PC-3 (cell line): ENCODE data around the gene FAM76A. TPM values are rescaled to one million over a fixed set of nuclear protein-coding genes. Genes with fewer than 3 reads are reported as not detected.

Experiments
- ATAC-seq: fragments of 200-7000 bp; cut with Tn5 transposase; 2 replicates; pipeline ENCODE4 v1.9.1; 2020; ENCODE audit warnings: mild to moderate bottlenecking, moderate library complexity
- BruUV-seq: library from RNA; stranded (reverse); fragments of 400-500 nt; replicated peaks from 2 replicates; lab custom pipeline; 2021; lab: Mats Ljungman, UMichigan
- CTCF ChIA-PET: fragments of 300-600 bp; sonication (Branson Sonifier 250); formaldehyde crosslinking; loops from one replicate; lab custom pipeline; 2022; ENCODE audit warnings: antibody characterized with exemption; lab: Charles Lee
- POLR2A ChIA-PET: fragments of 300-600 bp; sonication (Branson Sonifier 250); formaldehyde crosslinking; loops from one replicate; lab custom pipeline; 2022; ENCODE audit warnings: antibody characterized with exemption; ENCODE audit not compliant: unreplicated experiment; lab: Charles Lee
- DNase-seq: peaks from one replicate; pipeline ENCODE4 v3.0.0-alpha.2; 2015
- H2AFZ ChIP-seq: fragments of 300-600 bp; sonication (generic); 2 replicates; pipeline ENCODE4 v1.6.0; 2016; ENCODE audit warnings: antibody characterized with exemption, low read length
- H3F3A ChIP-seq: fragments of 300-600 bp; sonication (generic); one replicate; pipeline ENCODE4 v1.6.0; 2017; ENCODE audit warnings: antibody characterized with exemption, low read length, control low read depth, mild to moderate bottlenecking; ENCODE audit not compliant: unreplicated experiment
- H3K27ac ChIP-seq: fragments of 300-600 bp; sonication (generic); 2 replicates; pipeline ENCODE4 v1.5.1; 2016; ENCODE audit warnings: mild to moderate bottlenecking, low read length
- H3K27me3 ChIP-seq: fragments of 300-600 bp; sonication (generic); 2 replicates; pipeline ENCODE4 v1.6.1; 2016; ENCODE audit warnings: low read length, mixed read lengths
- H3K36me3 ChIP-seq: fragments of 300-600 bp; sonication (generic); 2 replicates; pipeline ENCODE4 v1.6.1; 2016; ENCODE audit warnings: low read depth, mixed run types, low read length, mixed read lengths
- H3K4me1 ChIP-seq: fragments of 300-600 bp; sonication (generic); 2 replicates; pipeline ENCODE4 v1.5.1; 2016; ENCODE audit warnings: low read length; ENCODE audit not compliant: insufficient read depth
- H3K4me2 ChIP-seq: fragments of 300-600 bp; sonication (generic); 2 replicates; pipeline ENCODE4 v1.6.0; 2016; ENCODE audit warnings: low read length
- H3K4me3 ChIP-seq: fragments of 300-600 bp; sonication (generic); 2 replicates; pipeline ENCODE4 v1.5.1; 2016; ENCODE audit warnings: mild to moderate bottlenecking, low read length, mixed read lengths
- H3K79me2 ChIP-seq: fragments of 300-600 bp; sonication (generic); 2 replicates; pipeline ENCODE4 v1.6.1; 2017; ENCODE audit warnings: low read length, mixed read lengths
- H3K9ac ChIP-seq: fragments of 300-600 bp; sonication (generic); 2 replicates; pipeline ENCODE4 v1.6.0; 2016; ENCODE audit warnings: mild to moderate bottlenecking, low read length
- H3K9me2 ChIP-seq: fragments of 300-600 bp; sonication (generic); replicated peaks from 2 replicates; pipeline ENCODE4 v1.6.1; 2016; ENCODE audit warnings: mixed run types, low read length, mixed read lengths
- H3K9me3 ChIP-seq: fragments of 300-600 bp; sonication (generic); 2 replicates; pipeline ENCODE4 v1.6.1; 2016; ENCODE audit warnings: low read length, mixed read lengths
- H4K20me1 ChIP-seq: fragments of 300-600 bp; sonication (generic); 2 replicates; pipeline ENCODE4 v1.6.1; 2016; ENCODE audit warnings: low read length, mixed read lengths
- EZH2 ChIP-seq: fragments of 300-600 bp; sonication (generic); IDR thresholded peaks from one replicate; pipeline ENCODE4 v1.6.1; 2017; ENCODE audit warnings: antibody characterized with exemption, mild to moderate bottlenecking, low read length; ENCODE audit not compliant: unreplicated experiment
- EZH2phosphoT487 ChIP-seq: fragments of 300-600 bp; sonication (generic); IDR thresholded peaks from 2 replicates; pipeline ENCODE4 v1.6.1; 2018; ENCODE audit warnings: mild to moderate bottlenecking, antibody characterized with exemption, low read length, borderline replicate concordance
- intact Hi-C: fragments of 100-400 bp; cut with micrococcal nuclease; formaldehyde crosslinking; loops from 2 replicates; pipeline ENCODE4 v1.9.0; 2023
- total RNA-seq: library from RNA; depleted of rRNA; stranded (reverse); fragments of >200 nt; gene quantifications from 2 replicates; pipeline ENCODE4 v1.2.3, GENCODE V29; 2014
- TF ChIP-seq, protein P1 (sequence below): fragments of 300-600 bp; sonication (generic); conservative IDR thresholded peaks from 2 replicates; pipeline ENCODE4 v1.5.1; 2017; ENCODE audit warnings: antibody characterized with exemption, low read depth, mild to moderate bottlenecking, low read length

FAM76A gene
- total RNA-seq, 1 experiment from 2014 or later = 9.9 TPM

DNA sequence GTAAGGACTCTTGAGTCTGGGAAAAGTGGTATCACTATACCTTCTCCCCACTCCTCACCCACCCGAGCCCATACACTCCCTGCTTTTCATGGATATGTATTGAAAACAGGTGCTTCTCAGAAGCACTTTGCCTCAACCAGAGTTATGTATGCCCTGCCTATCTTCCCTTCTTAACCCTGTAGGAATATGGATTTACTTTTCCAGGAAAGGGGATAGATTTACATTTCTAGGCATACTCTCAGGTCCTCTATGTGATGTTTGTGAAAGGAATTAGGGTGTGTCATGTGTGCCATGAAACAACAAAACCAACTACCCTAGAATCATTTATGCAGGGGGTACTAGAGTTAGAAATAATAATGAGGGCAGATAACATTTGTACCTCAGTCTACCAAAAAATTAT is 36.3 kb downstream of the FAM76A start:
- Histone ChIP-seq H3K27me3 (no peaks in the 10 kb centered on the region), H3K9me2 (no peaks in the 10 kb centered on the region), H3K4me2 (no peak overlapping the region), H3K4me1 (no peaks in the 10 kb centered on the region), H3K27ac (no peak overlapping the region), H3K36me3 (no peaks in the 10 kb centered on the region), H3K4me3 (no peak overlapping the region), H3K9ac (no peak overlapping the region), H4K20me1 (no peaks in the 10 kb centered on the region), H3K9me3 (no peaks in the 10 kb centered on the region), H3F3A (no peaks in the 10 kb centered on the region), H2AFZ (no peak overlapping the region), H3K79me2 (no peaks in the 10 kb centered on the region)
- ATAC-seq (no peak), DNase-seq (no peak)
- POLR2A ChIA-PET = no interaction called here
- BruUV-seq = no TSS peak
- TF ChIP-seq, protein P1, sequence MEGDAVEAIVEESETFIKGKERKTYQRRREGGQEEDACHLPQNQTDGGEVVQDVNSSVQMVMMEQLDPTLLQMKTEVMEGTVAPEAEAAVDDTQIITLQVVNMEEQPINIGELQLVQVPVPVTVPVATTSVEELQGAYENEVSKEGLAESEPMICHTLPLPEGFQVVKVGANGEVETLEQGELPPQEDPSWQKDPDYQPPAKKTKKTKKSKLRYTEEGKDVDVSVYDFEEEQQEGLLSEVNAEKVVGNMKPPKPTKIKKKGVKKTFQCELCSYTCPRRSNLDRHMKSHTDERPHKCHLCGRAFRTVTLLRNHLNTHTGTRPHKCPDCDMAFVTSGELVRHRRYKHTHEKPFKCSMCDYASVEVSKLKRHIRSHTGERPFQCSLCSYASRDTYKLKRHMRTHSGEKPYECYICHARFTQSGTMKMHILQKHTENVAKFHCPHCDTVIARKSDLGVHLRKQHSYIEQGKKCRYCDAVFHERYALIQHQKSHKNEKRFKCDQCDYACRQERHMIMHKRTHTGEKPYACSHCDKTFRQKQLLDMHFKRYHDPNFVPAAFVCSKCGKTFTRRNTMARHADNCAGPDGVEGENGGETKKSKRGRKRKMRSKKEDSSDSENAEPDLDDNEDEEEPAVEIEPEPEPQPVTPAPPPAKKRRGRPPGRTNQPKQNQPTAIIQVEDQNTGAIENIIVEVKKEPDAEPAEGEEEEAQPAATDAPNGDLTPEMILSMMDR = no peak
- TF ChIP-seq EZH2phosphoT487 (no peak), EZH2 (no peak)
- intact Hi-C loops = no loop called here
- CTCF ChIA-PET = no interaction called here

DNA sequence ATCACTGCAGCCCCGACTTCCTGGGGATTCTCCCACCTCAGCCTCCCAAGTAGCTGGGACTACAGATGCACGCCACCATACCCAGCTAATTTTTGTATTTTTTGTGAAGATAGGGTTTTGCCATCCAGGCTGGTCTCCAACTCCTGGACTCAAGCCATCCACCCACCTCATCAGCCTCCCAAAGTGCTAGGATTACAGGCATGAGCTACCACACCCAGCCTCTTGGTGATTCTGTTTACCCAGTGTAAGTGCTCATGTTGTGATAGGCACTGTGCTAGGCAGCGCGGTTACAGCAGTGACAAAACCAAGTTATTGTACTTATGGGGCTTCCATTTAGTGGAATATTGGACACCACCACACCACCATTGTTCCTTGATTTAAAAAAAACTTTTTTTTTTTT is 37.6 kb downstream of the FAM76A start:
- Histone ChIP-seq H4K20me1 (no peaks in the 10 kb centered on the region), H3K4me1 (no peaks in the 10 kb centered on the region), H3K27me3 (no peaks in the 10 kb centered on the region), H3K36me3 (no peaks in the 10 kb centered on the region), H3K9me2 (no peaks in the 10 kb centered on the region), H2AFZ (no peak overlapping the region), H3K27ac (no peak overlapping the region), H3K4me2 (no peak overlapping the region), H3K4me3 (no peak overlapping the region), H3K79me2 (no peaks in the 10 kb centered on the region), H3F3A (no peaks in the 10 kb centered on the region), H3K9ac (no peak overlapping the region), H3K9me3 (no peaks in the 10 kb centered on the region)
- no peak for TF ChIP-seq EZH2phosphoT487
- no TSS peak for BruUV-seq
- ChIA-PET CTCF (no interaction called here), POLR2A (no interaction called here)
- no peak for DNase-seq
- no peak for ATAC-seq
- intact Hi-C loops = no loop called here

DNA sequence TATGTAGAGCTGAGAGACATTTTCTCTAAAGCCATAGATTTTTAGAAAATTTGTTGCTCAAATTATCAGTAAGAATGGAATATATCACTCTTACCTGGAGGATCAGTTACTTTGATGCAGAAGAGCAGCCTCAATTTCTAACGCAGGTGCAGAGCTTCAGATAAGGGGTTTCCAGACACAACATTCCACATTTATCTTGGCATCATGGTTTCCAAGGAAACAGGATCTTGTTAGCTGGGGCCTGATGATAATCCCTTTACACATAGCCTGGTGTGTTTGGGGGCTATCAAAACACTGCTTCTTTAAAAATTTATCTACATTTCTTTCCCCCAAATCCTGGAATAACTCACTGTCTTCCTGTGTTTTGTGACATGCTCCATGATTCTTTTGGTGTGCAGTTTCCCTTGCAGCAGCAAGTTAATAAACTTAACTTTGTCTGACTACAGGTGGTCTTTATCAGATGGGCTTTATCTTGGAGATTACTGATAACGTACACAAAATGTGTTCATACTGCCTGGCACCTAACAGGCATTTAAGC is 44.6 kb downstream of the FAM76A start:
- Histone ChIP-seq H3K9me3 (no peaks in the 10 kb centered on the region), H3K4me2 (no peak overlapping the region), H3K4me1 (peaks cover 19% of the 10 kb centered on the region), H2AFZ (no peak overlapping the region), H3K27ac (no peak overlapping the region), H3K4me3 (no peak overlapping the region), H3K79me2 (peaks cover 23% of the 10 kb centered on the region), H3K36me3 (no peaks in the 10 kb centered on the region), H3K9ac (no peak overlapping the region), H3F3A (peaks cover 4% of the 10 kb centered on the region), H3K27me3 (no peaks in the 10 kb centered on the region), H4K20me1 (no peaks in the 10 kb centered on the region), H3K9me2 (no peaks in the 10 kb centered on the region)
- ChIA-PET CTCF (no interaction called here), POLR2A (no interaction called here)
- DNase-seq (no peak), ATAC-seq (no peak)
- intact Hi-C loops = no loop called here
- TF ChIP-seq, protein P1 = no peak
- no peak for TF ChIP-seq EZH2
- no peak for TF ChIP-seq EZH2phosphoT487
- no TSS peak for BruUV-seq
